ENCODE measurements around the gene NTSR1. TPM values are rescaled to one million over a fixed set of nuclear protein-coding genes. Genes with fewer than 3 reads are reported as not detected.

NTSR1 gene
- total and polyA plus RNA-seq, 5 donors, result 0.06 TPM; not detected in 4

DNA sequence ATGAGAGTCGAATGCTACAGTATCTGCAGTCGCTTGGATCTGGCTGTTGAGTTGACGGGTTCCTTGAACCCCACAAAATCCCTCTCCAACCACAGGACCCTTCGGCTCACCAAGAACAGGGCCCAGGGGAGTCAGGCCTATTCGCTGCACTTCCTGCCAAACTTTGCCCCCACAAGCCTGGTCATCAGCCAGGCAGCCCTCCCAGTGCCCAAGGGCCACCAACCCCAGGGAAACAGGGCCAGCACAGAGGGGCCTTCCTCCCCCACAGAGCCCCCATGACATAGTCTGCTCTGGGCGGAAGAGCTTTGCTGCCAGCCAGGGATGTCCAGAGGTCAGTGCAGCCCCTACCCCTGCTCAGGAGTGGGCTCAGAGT is 53.1 kb downstream of the NTSR1 start:
- Histone ChIP-seq H3K4me3 (ENCODE audit: low read length) (no peak overlapping the region), H3K27me3 (ENCODE audit: control insufficient read depth, insufficient read depth) (no peaks in the 10 kb centered on the region), H3K27ac (ENCODE audit: low read length) (no peak overlapping the region), H3K9me3 (ENCODE audit: control insufficient read depth, low read length) (no peaks in the 10 kb centered on the region), H3K4me1 (ENCODE audit: control insufficient read depth, insufficient read depth, low read length) (no peaks in the 10 kb centered on the region)
- DNase-seq (peak; percentile 4 to 30 (median 16)), ATAC-seq (no peak)
- WGBS, result 89% methylated on average over 6 of the region's 6 CpGs
- intact Hi-C loops (cut with DNase I), result loop anchor here in 1 of 4 donors (10.0 kb wide), 1 partner anchor 57 kb away; the partner anchor contains the start of gene NTSR1

- WGBS, result 89% methylated on average over 22 of the region's 22 CpGs
- intact Hi-C loops (cut with DNase I), result loop anchor here in 1 of 4 donors (10.0 kb wide), 1 partner anchor 58 kb away; the partner anchor contains the start of gene NTSR1
- H3K9me3 ChIP-seq (ENCODE audit: control insufficient read depth, low read length), result no peaks in the 10 kb centered on the region
- DNase-seq (peak in 2 of 3 donors; percentile 4 to 24), ATAC-seq (no peak)
- H3K27me3 ChIP-seq (ENCODE audit: control insufficient read depth, insufficient read depth), result no peaks in the 10 kb centered on the region
- no peaks in the 10 kb centered on the region for H3K4me1 ChIP-seq (ENCODE audit: control insufficient read depth, insufficient read depth, low read length)
- no peak overlapping the region for H3K27ac ChIP-seq (ENCODE audit: low read length)
- no peak overlapping the region for H3K4me3 ChIP-seq (ENCODE audit: low read length)
Measured at GRCh38 chr20:62762376-62762775, 53.7 kb downstream of the NTSR1 start.

DNA sequence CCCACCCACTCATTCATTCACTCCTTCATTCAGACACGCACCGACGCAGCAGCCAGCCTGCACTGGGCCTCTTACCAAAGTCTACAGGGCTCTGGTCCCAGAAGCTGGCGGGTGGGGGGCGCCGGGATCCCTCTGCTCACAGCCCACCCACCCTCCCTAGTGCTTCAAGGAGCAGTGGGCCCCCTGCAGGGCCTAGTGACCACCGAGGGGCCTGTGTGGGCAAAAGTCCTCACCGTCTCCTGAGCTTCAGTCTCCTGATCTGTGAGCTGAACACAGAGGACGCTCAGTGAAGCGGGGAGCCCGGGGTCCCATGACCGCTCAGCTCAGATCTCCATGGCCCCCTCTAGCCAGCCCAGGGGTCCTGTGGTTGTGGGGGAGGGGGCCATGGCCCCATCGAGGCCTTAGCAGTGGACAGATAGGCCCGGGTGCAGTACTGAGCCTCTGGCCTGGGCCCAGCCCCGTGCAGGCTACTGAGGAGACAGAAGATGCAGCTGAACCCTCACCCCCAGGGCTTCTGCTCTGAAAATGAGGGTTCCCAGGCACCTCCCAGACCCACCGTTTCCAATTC is 54.2 kb downstream of the NTSR1 start:
- Histone ChIP-seq H3K9me3 (ENCODE audit: control insufficient read depth, low read length) (no peaks in the 10 kb centered on the region), H3K4me1 (ENCODE audit: control insufficient read depth, insufficient read depth, low read length) (no peaks in the 10 kb centered on the region), H3K27me3 (ENCODE audit: control insufficient read depth, insufficient read depth) (no peaks in the 10 kb centered on the region), H3K4me3 (ENCODE audit: low read length) (no peak overlapping the region), H3K27ac (ENCODE audit: low read length) (no peak overlapping the region)
- WGBS, result 89% methylated on average over 16 of the region's 16 CpGs
- ATAC-seq (no peak), DNase-seq (peak; percentile 7 to 53 (median 43))
- intact Hi-C loops (cut with DNase I), result loop anchor here in 1 of 4 donors (10.0 kb wide), 1 partner anchor 58 kb away; the partner anchor contains the start of gene NTSR1

DNA sequence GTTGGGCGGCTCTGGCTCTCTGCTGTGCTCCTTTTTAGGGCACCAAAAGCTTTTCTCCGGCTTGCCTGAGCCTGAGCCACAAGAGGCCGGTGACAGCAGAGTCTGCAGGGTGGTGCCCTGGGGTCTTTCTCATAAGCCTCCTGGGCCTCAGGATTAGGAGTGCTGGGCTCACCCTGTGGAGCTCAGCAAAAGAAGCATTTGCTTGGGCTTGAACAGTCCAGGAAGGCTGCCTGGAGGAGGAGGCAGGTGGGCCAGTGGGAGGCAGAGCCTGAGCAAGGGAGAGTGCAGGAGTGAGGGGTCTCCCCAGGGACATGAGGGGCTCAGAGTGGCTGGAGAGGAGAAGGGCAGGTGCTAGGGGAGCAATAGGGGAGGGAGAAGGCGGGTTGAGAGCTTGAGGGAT is 54.8 kb downstream of the NTSR1 start:
- 95% methylated on average over 4 of the region's 4 CpGs for WGBS
- intact Hi-C loops (cut with DNase I), result loop anchor here in 1 of 4 donors (10.0 kb wide), 1 partner anchor 59 kb away; the partner anchor contains the start of gene NTSR1
- no peak overlapping the region for H3K27ac ChIP-seq (ENCODE audit: low read length)
- no peak overlapping the region for H3K4me3 ChIP-seq (ENCODE audit: low read length)
- no peak for ATAC-seq
- H3K4me1 ChIP-seq (ENCODE audit: control insufficient read depth, insufficient read depth, low read length), result no peaks in the 10 kb centered on the region
- H3K9me3 ChIP-seq (ENCODE audit: control insufficient read depth, low read length), result no peaks in the 10 kb centered on the region
- H3K27me3 ChIP-seq (ENCODE audit: control insufficient read depth, insufficient read depth), result no peaks in the 10 kb centered on the region
- peak in 2 of 3 donors; percentile 0 to 52 for DNase-seq

- intact Hi-C loops (cut with DNase I), result loop anchor here in 1 of 4 donors (10.0 kb wide), 1 partner anchor 60 kb away; the partner anchor contains the start of gene NTSR1
- no peak overlapping the region for H3K27ac ChIP-seq (ENCODE audit: low read length)
- 90% methylated on average over 26 of the region's 26 CpGs for WGBS
- no peaks in the 10 kb centered on the region for H3K9me3 ChIP-seq (ENCODE audit: control insufficient read depth, low read length)
- no peaks in the 10 kb centered on the region for H3K4me1 ChIP-seq (ENCODE audit: control insufficient read depth, insufficient read depth, low read length)
- no peaks in the 10 kb centered on the region for H3K27me3 ChIP-seq (ENCODE audit: control insufficient read depth, insufficient read depth)
- DNase-seq (peak; percentile 4 to 35 (median 9)), ATAC-seq (no peak)
- H3K4me3 ChIP-seq (ENCODE audit: low read length), result no peak overlapping the region
Measured at GRCh38 chr20:62764156-62764935, 55.7 kb downstream of the NTSR1 start.

DNA sequence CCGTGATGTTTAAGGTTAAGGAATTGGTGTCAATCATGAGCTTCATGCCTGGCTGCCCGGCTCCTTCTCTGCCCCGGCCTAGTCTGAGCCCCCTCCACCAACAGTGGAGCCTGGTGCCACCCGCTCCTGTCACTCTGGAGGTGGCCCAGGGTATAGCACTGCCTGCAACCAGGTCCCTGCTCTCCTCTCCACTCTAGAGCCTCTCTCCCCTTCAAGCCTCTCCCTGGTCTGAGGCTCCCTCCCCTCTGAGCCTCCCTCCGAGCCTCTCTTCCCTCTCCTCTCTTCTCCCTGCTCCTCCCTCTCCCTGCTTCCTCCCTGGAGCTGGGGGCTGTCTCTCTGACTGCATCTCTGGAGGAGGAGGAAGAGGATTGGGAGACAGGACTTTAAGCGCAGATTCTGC is 56.4 kb downstream of the NTSR1 start:
- 75% methylated on average over 6 of the region's 6 CpGs for WGBS
- no peak overlapping the region for H3K27ac ChIP-seq (ENCODE audit: low read length)
- ATAC-seq, result no peak
- H3K4me3 ChIP-seq (ENCODE audit: low read length), result no peak overlapping the region
- H3K9me3 ChIP-seq (ENCODE audit: control insufficient read depth, low read length), result no peaks in the 10 kb centered on the region
- peak in 2 of 3 donors; percentile 4 to 7 for DNase-seq
- intact Hi-C loops (cut with DNase I), result loop anchor here in 1 of 4 donors (10.0 kb wide), 1 partner anchor 60 kb away; the partner anchor contains the start of gene NTSR1
- no peaks in the 10 kb centered on the region for H3K27me3 ChIP-seq (ENCODE audit: control insufficient read depth, insufficient read depth)
- no peaks in the 10 kb centered on the region for H3K4me1 ChIP-seq (ENCODE audit: control insufficient read depth, insufficient read depth, low read length)

DNA sequence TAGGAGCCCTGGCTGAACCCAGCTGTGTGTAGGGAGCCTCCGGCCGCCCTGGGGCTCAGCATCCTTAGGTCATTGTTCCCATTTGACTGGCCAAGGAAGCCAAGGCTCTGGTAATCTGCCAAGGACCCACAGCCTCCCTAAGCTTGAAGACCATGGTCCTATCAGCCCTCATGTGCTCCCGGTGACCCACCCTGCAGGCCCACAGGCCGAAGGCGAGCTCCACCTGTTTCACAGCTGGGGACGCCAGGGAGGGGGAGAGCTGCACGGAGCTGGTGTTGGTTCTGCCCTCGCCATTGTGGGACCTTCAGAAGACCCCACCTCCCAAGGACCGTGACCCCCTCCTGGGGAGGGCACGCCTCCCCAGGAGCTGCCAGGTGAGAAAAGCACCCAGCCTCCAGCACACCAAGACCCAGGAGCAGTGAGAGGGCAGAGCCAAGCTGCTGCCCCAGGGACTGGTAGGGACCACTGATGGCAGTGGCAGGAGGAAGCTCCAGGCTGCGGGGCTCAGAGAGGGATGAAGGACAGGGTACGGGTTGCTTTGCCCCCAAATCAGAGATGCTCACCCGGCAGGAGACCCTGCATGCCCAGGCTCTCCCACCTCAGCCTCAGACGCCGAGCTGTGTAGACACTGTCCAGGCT is 56.9 kb downstream of the NTSR1 start:
- H3K4me1 ChIP-seq (ENCODE audit: control insufficient read depth, insufficient read depth, low read length), result no peaks in the 10 kb centered on the region
- WGBS, result 72% methylated on average over 15 of the region's 15 CpGs
- no peak overlapping the region for H3K4me3 ChIP-seq (ENCODE audit: low read length)
- no peak overlapping the region for H3K27ac ChIP-seq (ENCODE audit: low read length)
- no peaks in the 10 kb centered on the region for H3K27me3 ChIP-seq (ENCODE audit: control insufficient read depth, insufficient read depth)
- no peak for ATAC-seq
- intact Hi-C loops (cut with DNase I), result loop anchor here in 1 of 4 donors (10.0 kb wide), 1 partner anchor 61 kb away; the partner anchor contains the start of gene NTSR1
- no peaks in the 10 kb centered on the region for H3K9me3 ChIP-seq (ENCODE audit: control insufficient read depth, low read length)
- peak; percentile 4 to 28 (median 27) for DNase-seq

- intact Hi-C loops (cut with DNase I), result loop anchor here in 1 of 4 donors (10.0 kb wide), 1 partner anchor 61 kb away; the partner anchor contains the start of gene NTSR1
- no peaks in the 10 kb centered on the region for H3K27me3 ChIP-seq (ENCODE audit: control insufficient read depth, insufficient read depth)
- H3K4me1 ChIP-seq (ENCODE audit: control insufficient read depth, insufficient read depth, low read length), result no peaks in the 10 kb centered on the region
- H3K4me3 ChIP-seq (ENCODE audit: low read length), result no peak overlapping the region
- H3K9me3 ChIP-seq (ENCODE audit: control insufficient read depth, low read length), result no peaks in the 10 kb centered on the region
- H3K27ac ChIP-seq (ENCODE audit: low read length), result no peak overlapping the region
- DNase-seq (peak; percentile 1 to 25 (median 20)), ATAC-seq (no peak)
- WGBS, result 66% methylated on average over 10 of the region's 10 CpGs
Measured at GRCh38 chr20:62766071-62766450, 57.4 kb downstream of the NTSR1 start.

DNA sequence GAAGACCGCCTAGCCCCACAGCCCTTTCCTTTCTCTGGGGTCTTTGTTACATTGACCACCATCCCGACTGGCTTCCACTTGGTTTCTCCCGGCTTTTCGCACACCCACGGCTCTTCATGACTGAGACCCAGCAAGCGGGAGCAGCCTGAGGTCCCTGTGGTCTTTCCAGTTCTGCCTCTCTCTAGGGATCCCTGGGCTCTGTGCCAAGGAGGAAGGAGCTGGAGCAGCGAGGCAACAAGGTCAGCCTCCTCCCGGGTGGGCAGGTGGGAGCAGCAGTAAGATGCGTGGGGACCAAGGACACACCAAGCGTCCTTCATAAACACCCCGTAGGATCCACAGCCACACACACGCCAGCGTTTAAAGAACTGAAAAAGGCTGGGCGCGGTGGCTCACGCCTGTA is 58.1 kb downstream of the NTSR1 start:
- no peak overlapping the region for H3K4me3 ChIP-seq (ENCODE audit: low read length)
- no peaks in the 10 kb centered on the region for H3K9me3 ChIP-seq (ENCODE audit: control insufficient read depth, low read length)
- no peaks in the 10 kb centered on the region for H3K4me1 ChIP-seq (ENCODE audit: control insufficient read depth, insufficient read depth, low read length)
- DNase-seq (peak; percentile 8 to 43 (median 29)), ATAC-seq (no peak)
- intact Hi-C loops (cut with DNase I), result loop anchor here in 1 of 4 donors (10.0 kb wide), 1 partner anchor 62 kb away; the partner anchor contains the start of gene NTSR1
- H3K27ac ChIP-seq (ENCODE audit: low read length), result no peak overlapping the region
- H3K27me3 ChIP-seq (ENCODE audit: control insufficient read depth, insufficient read depth), result no peaks in the 10 kb centered on the region
- 60% methylated on average over 16 of the region's 16 CpGs for WGBS

- WGBS, result 80% methylated on average over 8 of the region's 8 CpGs
- DNase-seq (peak in 1 of 3 donors; percentile 23), ATAC-seq (no peak)
- Histone ChIP-seq H3K27me3 (ENCODE audit: control insufficient read depth, insufficient read depth) (no peaks in the 10 kb centered on the region), H3K4me1 (ENCODE audit: control insufficient read depth, insufficient read depth, low read length) (no peaks in the 10 kb centered on the region), H3K9me3 (ENCODE audit: control insufficient read depth, low read length) (no peaks in the 10 kb centered on the region), H3K4me3 (ENCODE audit: low read length) (no peak overlapping the region), H3K27ac (ENCODE audit: low read length) (no peak overlapping the region)
- intact Hi-C loops (cut with DNase I), result loop anchor here in 1 of 4 donors (10.0 kb wide), 1 partner anchor 63 kb away; the partner anchor contains the start of gene NTSR1
Measured at GRCh38 chr20:62768234-62768546, 59.6 kb downstream of the NTSR1 start.

Measured in right cardiac atrium (tissue), 5 donors.